Upper lobe of left lung (tissue), 6 donors: ENCODE results near the gene FOLR2. TPM values are rescaled to one million over a fixed set of nuclear protein-coding genes. Genes with fewer than 3 reads are reported as not detected.
A peak's percentile ranks its signal among the peaks of the same experiment; 100 is the strongest.

Source experiments
- ATAC-seq, 2 donors: fragments of 200-7000 bp; cut with Tn5 transposase; one replicate each; pipeline ENCODE4 v1.9.1; 2022; ENCODE audit warnings: mild to moderate bottlenecking in 2 of 2, moderate library complexity in 2 of 2; ENCODE audit not compliant: low FRiP score in 2 of 2
- DNase-seq, 2 donors: peaks; one replicate each; pipeline ENCODE4 v3.0.0-alpha.2; 2019 to 2020
- H3K27ac ChIP-seq, 4 donors: fragments of 200-600 bp; sonication (generic); one replicate each; pipeline ENCODE4 v1.5.1; 2016 to 2019
- H3K27me3 ChIP-seq, 4 donors: fragments of 200-600 bp; sonication (generic); one replicate each; pipeline ENCODE4 v1.5.1; 2017 to 2019
- H3K36me3 ChIP-seq, 4 donors: fragments of 200-600 bp; sonication (generic); one replicate each; pipeline ENCODE4 v1.5.1; 2016 to 2019
- H3K4me1 ChIP-seq, 4 donors: fragments of 200-600 bp; sonication (generic); one replicate each; pipeline ENCODE4 v1.5.1; 2018 to 2019
- H3K4me3 ChIP-seq, 4 donors: fragments of 200-600 bp; sonication (generic); one replicate each; pipeline ENCODE4 v1.5.1; 2017 to 2019; ENCODE audit warnings: mild to moderate bottlenecking in 2 of 4, moderate library complexity in 1 of 4
- H3K9me3 ChIP-seq, 4 donors: fragments of 200-600 bp; sonication (generic); one replicate each; pipeline ENCODE4 v1.5.1; 2018 to 2019
- EP300 ChIP-seq, 4 donors: sonication (generic); formaldehyde crosslinking; IDR thresholded peaks; one replicate each; pipeline ENCODE4 v1.5.1; 2017; ENCODE audit warnings: antibody characterized with exemption in 4 of 4, control low read depth in 2 of 4
- POLR2A ChIP-seq, 4 donors: fragments of 450-650 bp; IDR thresholded peaks; one replicate each; pipeline ENCODE4 v1.5.1; 2016 to 2017; ENCODE audit warnings: antibody characterized with exemption in 4 of 4, mild to moderate bottlenecking in 2 of 4
- POLR2AphosphoS5 ChIP-seq, 2 donors: sonication (generic); formaldehyde crosslinking; IDR thresholded peaks; one replicate each; pipeline ENCODE4 v1.5.1; 2017; ENCODE audit warnings: antibody characterized with exemption in 2 of 2
- WGBS, 2 donors: methylation state at CpG; one replicate each; pipeline ENCODE4 v1.1.5; 2017 to 2018; 5-methylcytosine and 5-hydroxymethylcytosine counted together
- total RNA-seq, 6 donors: library from RNA; depleted of rRNA in 4 of 6; stranded (reverse); fragments of >200 nt in 4 of 6; gene quantifications; one replicate each; pipeline versions ENCODE4 v1.1.0 to v1.2.1, GENCODE V29; 2016 to 2021
- TF ChIP-seq, protein P1 (sequence below), 6 experiments: fragments of 450-650 bp in 4 of 6; fragments of 200-600 bp in 2 of 6; sonication (generic) in 2 of 6; IDR thresholded peaks; one replicate each; pipeline ENCODE4 v1.5.1; 2016 to 2019; ENCODE audit warnings: antibody characterized with exemption in 6 of 6
- donor health status: DM: no; HTN: no; CAD: no; lungs with moderate emphysema.
- donor health status: DM: no; HTN: yes; CAD: no; lungs with severe emphysema.

FOLR2 gene
- total RNA-seq, 6 donors from 2014 or later: 4.8 to 28.7 (median 12.8) TPM

DNA sequence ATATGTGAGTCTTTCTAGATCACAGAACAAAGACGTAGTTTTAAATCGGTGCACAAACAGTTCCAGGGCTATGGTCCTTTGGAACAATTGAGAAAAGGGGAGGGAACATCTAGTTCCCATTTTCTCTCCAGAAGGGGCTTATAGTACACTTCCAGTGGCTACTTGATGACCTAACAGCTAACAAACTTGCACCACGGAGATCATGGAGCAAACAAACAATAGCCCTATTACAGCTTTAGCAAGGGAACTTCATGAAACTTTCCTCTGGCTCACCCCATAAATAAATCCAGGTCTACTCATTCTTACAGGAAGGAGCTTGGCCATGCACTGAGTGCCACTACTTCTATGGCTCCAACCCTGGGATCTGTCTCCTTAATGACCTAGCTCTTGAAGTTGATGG is 8.3 kb upstream of the FOLR2 start:
- ATAC-seq: peak in 1 of 2 donors; percentile 29

DNA sequence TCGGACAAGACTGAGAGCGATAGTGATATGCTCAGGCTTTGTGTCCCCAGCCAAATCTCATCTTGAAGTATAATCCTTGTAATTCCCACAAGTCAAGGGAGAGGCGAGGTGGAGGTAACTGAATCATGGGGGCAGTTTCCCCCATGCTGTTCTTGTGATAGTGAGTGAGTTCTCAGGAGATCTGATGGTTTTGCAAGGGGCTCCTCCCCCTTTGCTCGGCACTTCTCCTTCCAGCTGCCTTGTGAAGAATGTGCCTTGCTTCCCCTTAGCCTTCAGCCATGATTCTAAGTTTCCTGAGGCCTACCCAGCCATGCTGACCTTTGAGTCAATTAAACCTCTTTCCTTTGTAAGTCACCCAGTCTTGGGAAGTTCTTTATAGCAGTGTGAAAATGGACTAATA is 7.5 kb upstream of the FOLR2 start:
- ATAC-seq (peak in 1 of 2 donors; percentile 35), DNase-seq (peak in 1 of 2 donors; percentile 43)
- Histone ChIP-seq H3K4me1 (no peaks in the 10 kb centered on the region), H3K27me3 (no peaks in the 10 kb centered on the region), H3K4me3 (no peak overlapping the region), H3K27ac (peak overlapping the region in 1 of 4 donors; percentile 27), H3K36me3 (no peaks in the 10 kb centered on the region), H3K9me3 (no peaks in the 10 kb centered on the region)
- peak in 1 of 4 donors; percentile 25 for TF ChIP-seq POLR2A (IDR thresholded peaks at IDR 0.05)
- TF ChIP-seq EP300 (IDR thresholded peaks at IDR 0.05): no peak
- 78 to 81% methylated on average over 4 of the region's 4 CpGs for WGBS, 2 donors

More for the DNA sequence above, 8.3 kb upstream of the FOLR2 start:
- Histone ChIP-seq H3K9me3 (no peaks in the 10 kb centered on the region), H3K27ac (peak overlapping the region in 2 of 4 donors; percentile 27 to 33), H3K4me1 (no peaks in the 10 kb centered on the region), H3K36me3 (no peaks in the 10 kb centered on the region), H3K27me3 (no peaks in the 10 kb centered on the region), H3K4me3 (no peak overlapping the region)
- TF ChIP-seq POLR2A (IDR thresholded peaks at IDR 0.05): peak in 1 of 4 donors; percentile 39
- TF ChIP-seq POLR2AphosphoS5 (IDR thresholded peaks at IDR 0.05): no peak
- no peak for DNase-seq
- WGBS, 2 donors: 71 to 75% methylated on average over 3 of the region's 3 CpGs

DNA sequence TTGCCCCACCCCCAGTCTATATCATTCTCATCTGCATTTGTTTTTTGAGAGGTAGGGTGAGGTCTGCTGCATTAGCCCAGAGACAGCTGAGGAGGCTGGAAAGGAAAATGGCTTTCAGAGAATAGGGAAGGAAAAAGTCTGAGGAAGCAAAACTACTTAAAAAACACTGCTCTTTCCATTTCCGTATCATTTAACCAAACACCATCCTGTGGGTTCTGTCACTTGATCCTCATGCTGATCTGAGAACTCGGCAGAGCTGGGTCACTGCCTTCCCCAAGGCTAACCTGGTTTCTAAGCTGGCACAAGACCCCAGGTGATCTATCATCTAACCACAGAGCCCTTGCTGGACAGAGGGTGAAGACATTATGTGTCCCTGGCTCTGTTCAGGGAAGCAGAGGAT is 1.2 kb downstream of the FOLR2 start:
- Histone ChIP-seq H3K36me3 (no peaks in the 10 kb centered on the region), H3K27ac (peak overlapping the region in 2 of 4 donors; percentile 9 to 46), H3K4me1 (peaks cover 8 to 17% (median 14%) of the 10 kb centered on the region in 4 donors), H3K9me3 (no peaks in the 10 kb centered on the region), H3K4me3 (no peak overlapping the region), H3K27me3 (no peaks in the 10 kb centered on the region)
- WGBS, 2 donors: 30 to 35% methylated on average over 2 of the region's 2 CpGs
- peak in 1 of 2 donors; percentile 23 for ATAC-seq
- TF ChIP-seq EP300 (IDR thresholded peaks at IDR 0.05) (no peak), POLR2A (IDR thresholded peaks at IDR 0.05) (no peak), POLR2AphosphoS5 (IDR thresholded peaks at IDR 0.05) (no peak)
- TF ChIP-seq, protein P1, sequence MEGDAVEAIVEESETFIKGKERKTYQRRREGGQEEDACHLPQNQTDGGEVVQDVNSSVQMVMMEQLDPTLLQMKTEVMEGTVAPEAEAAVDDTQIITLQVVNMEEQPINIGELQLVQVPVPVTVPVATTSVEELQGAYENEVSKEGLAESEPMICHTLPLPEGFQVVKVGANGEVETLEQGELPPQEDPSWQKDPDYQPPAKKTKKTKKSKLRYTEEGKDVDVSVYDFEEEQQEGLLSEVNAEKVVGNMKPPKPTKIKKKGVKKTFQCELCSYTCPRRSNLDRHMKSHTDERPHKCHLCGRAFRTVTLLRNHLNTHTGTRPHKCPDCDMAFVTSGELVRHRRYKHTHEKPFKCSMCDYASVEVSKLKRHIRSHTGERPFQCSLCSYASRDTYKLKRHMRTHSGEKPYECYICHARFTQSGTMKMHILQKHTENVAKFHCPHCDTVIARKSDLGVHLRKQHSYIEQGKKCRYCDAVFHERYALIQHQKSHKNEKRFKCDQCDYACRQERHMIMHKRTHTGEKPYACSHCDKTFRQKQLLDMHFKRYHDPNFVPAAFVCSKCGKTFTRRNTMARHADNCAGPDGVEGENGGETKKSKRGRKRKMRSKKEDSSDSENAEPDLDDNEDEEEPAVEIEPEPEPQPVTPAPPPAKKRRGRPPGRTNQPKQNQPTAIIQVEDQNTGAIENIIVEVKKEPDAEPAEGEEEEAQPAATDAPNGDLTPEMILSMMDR (IDR thresholded peaks at IDR 0.05): no peak
- no peak for DNase-seq

DNA sequence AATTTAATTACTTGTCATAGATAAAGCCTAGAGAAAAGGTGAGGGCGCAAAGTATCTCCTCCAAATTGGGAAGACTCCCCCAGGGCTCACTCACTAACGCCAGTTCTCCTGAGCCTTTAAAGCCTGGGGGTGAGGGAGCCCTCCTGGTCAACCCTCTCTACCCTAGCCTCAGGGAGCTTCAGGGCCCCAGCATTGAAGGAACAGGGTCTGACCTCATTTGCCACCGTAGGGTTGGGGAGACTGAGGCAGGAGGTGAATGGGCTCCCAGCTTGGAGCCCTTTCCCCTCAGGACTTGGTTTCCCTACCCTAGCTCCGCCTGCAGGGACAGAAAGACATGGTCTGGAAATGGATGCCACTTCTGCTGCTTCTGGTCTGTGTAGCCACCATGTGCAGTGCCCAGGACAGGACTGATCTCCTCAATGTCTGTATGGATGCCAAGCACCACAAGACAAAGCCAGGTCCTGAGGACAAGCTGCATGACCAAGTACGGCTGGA is 1.7 kb downstream of the FOLR2 start:
- TF ChIP-seq POLR2AphosphoS5 (IDR thresholded peaks at IDR 0.05): no peak
- TF ChIP-seq POLR2A (IDR thresholded peaks at IDR 0.05): no peak
- TF ChIP-seq EP300 (IDR thresholded peaks at IDR 0.05): no peak
- TF ChIP-seq, protein P1 (IDR thresholded peaks at IDR 0.05): no peak
- no peak for DNase-seq
- ATAC-seq: no peak
- no peaks in the 10 kb centered on the region for H3K9me3 ChIP-seq
- peak overlapping the region in 2 of 4 donors; percentile 9 to 46 for H3K27ac ChIP-seq
- H3K27me3 ChIP-seq: no peaks in the 10 kb centered on the region
- H3K36me3 ChIP-seq: no peaks in the 10 kb centered on the region
- H3K4me1 ChIP-seq: peaks cover 8 to 18% (median 15%) of the 10 kb centered on the region in 4 donors
- H3K4me3 ChIP-seq: no peak overlapping the region
- WGBS, 2 donors: 89 to 96% methylated on average over 4 to 5 of the region's 5 CpGs

DNA sequence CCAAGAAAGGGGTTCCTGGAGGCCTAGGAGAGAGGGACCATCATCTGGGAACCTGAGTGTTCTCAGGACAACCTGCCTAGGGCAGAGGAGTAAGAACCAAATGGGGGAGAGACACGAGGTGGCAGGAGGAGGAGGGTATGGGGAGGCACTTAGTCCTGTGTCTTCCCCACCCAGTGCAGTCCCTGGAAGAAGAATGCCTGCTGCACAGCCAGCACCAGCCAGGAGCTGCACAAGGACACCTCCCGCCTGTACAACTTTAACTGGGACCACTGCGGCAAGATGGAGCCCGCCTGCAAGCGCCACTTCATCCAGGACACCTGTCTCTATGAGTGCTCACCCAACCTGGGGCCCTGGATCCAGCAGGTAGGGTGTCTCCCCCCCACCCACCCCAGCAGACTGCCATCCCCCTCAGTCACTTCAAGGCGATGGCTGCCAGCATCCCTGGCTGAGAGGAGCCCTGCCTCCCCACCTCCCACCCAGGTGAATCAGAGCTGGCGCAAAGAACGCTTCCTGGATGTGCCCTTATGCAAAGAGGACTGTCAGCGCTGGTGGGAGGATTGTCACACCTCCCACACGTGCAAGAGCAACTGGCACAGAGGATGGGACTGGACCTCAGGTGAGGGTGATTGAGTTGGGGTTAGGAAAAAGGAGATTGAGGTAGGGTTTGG is 4.2 kb downstream of the FOLR2 start:
- Histone ChIP-seq H3K27ac (no peak overlapping the region), H3K4me1 (peaks cover 13 to 28% (median 24%) of the 10 kb centered on the region in 4 donors), H3K9me3 (no peaks in the 10 kb centered on the region), H3K27me3 (no peaks in the 10 kb centered on the region), H3K4me3 (no peak overlapping the region), H3K36me3 (no peaks in the 10 kb centered on the region)
- no peak for DNase-seq
- 85 to 92% methylated on average over 8 to 10 of the region's 10 CpGs for WGBS, 2 donors
- no peak for TF ChIP-seq POLR2A (IDR thresholded peaks at IDR 0.05)
- TF ChIP-seq, protein P1 (IDR thresholded peaks at IDR 0.05): no peak
- TF ChIP-seq EP300 (IDR thresholded peaks at IDR 0.05): no peak
- no peak for TF ChIP-seq POLR2AphosphoS5 (IDR thresholded peaks at IDR 0.05)
- no peak for ATAC-seq
